ENCODE data around the gene PTHLH. TPM values are rescaled to one million over a fixed set of nuclear protein-coding genes. Genes with fewer than 3 reads are reported as not detected.

Gene PTHLH
- total and polyA plus RNA-seq, 8 donors, result 0.76 to 4.8 (median 3.6) TPM

DNA sequence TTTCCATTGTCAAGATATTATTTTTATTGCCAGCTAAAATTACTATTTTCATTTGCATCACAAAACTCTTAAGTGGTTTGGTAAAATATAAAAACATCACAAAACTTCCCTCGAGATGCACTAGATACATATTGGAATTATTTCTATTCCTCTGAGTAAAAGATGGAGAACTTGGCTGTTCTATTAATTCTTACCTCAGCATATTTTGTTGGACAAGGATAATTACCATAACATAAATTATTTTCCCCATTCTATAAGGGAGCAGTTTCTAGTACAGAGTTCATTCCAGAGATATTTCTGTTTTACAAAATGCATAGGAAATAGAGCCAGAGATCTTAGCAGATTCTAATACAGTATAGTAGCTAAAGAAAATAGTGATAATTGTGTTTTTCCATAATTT lies 42.6 kb upstream of the PTHLH start:
- intact Hi-C loops (cut with DNase I), result no loop called here
- H3K27ac ChIP-seq, result no peak overlapping the region
- TF ChIP-seq CTCF (IDR thresholded peaks at IDR 0.05), result no peak
- no peak overlapping the region for H3K4me3 ChIP-seq
- no peaks in the 10 kb centered on the region for H3K36me3 ChIP-seq
- no peak for DNase-seq
- H3K4me1 ChIP-seq, result no peaks in the 10 kb centered on the region
- H3K9me3 ChIP-seq, result no peaks in the 10 kb centered on the region
- ATAC-seq, result no peak
- no peaks in the 10 kb centered on the region for H3K27me3 ChIP-seq

DNA sequence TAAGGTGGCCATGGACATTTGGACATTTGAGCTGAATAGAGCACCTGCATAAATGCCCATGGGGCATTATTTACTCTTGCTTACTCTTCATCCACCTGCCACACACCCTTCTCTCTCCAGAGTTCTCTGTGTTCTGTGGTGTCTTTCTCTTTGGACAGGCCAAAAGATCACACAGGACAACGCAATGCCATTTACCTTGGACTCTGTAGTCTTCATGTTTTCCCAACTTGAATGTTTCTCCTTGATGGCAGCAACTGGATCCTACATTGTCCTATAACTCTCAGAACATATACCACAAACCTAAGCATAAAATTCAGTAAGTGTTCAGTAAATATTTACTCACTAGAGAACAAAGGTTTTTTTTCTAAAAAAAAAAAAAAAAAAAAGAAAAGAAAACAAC lies 41.7 kb upstream of the PTHLH start:
- TF ChIP-seq CTCF (IDR thresholded peaks at IDR 0.05), result no peak
- Histone ChIP-seq H3K4me1 (no peaks in the 10 kb centered on the region), H3K4me3 (no peak overlapping the region), H3K36me3 (no peaks in the 10 kb centered on the region), H3K9me3 (no peaks in the 10 kb centered on the region), H3K27ac (no peak overlapping the region), H3K27me3 (no peaks in the 10 kb centered on the region)
- ATAC-seq, result no peak
- no peak for DNase-seq
- intact Hi-C loops (cut with DNase I), result no loop called here

DNA sequence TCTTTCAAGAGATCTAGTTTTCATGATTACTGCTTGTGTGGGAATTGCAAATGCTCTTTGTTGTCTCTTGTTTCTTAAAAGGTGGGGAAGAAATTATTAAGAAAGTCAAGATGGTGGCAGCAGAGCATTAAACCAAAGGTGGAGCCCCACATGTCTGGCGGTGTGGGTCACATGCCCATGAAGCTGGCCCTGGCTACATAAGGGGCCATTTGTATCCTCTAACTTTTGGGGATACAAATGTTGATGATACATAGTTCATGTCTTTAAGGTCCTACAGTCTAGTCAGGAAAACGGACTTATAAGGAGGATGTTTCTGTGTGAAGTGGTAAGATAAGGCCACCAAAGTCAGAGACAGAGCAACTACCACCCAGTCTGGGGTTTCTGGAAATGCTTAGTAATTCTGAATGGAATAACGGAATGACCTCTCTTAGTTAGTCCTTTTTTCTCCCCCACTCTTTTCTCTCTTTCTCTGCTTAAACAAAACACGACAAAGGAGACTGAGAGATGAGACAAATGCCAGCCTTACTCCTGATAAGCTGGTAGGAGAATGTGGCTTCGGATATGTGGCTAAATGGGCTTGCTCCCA lies 39.9 kb upstream of the PTHLH start:
- no peaks in the 10 kb centered on the region for H3K27me3 ChIP-seq
- no peak overlapping the region for H3K4me3 ChIP-seq
- intact Hi-C loops (cut with DNase I), result no loop called here
- H3K36me3 ChIP-seq, result no peaks in the 10 kb centered on the region
- TF ChIP-seq CTCF (IDR thresholded peaks at IDR 0.05), result no peak
- no peaks in the 10 kb centered on the region for H3K9me3 ChIP-seq
- H3K27ac ChIP-seq, result no peak overlapping the region
- DNase-seq (no peak), ATAC-seq (no peak)
- no peaks in the 10 kb centered on the region for H3K4me1 ChIP-seq

DNA sequence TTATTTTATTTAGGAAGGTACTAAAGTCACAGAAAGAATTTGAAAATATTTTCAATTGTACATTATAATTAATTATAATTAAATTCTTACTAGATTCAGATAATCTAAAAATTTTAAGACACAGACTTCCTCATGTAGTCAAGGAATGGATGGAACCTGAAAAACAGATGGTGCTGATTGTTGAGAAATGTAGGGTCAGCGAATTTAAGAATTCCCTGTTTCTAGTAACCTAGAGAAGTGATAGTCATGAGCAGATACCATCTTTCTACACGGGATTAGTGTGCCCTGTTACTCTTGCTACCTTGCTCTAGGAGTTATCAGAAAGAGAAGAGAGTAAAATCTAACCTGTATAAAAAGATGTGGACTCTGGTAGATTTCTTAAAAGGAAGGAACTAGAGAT lies 37.5 kb upstream of the PTHLH start:
- no peak for ATAC-seq
- no peak for DNase-seq
- no peak for TF ChIP-seq CTCF (IDR thresholded peaks at IDR 0.05)

DNA sequence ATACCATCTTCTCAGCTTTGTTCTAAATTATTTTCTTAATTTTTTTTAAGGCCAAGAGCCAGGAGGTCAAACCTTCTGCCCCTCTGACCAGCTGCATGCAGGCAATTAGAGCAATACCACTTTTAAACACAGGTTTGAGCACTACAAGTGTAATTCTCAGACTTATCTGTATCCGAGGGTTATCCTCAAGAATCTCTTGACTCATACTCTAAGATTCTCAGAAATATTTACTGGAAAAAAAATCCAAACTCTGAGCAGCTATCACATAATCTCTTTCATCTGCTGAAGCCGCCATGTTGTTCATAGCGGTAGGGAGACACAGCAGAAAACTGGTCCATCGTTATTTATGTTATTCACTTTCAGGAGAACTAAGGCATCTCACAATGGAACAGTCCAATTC lies 27.4 kb upstream of the PTHLH start:
- Histone ChIP-seq H3K9me3 (no peaks in the 10 kb centered on the region), H3K27me3 (no peaks in the 10 kb centered on the region), H3K27ac (no peak overlapping the region), H3K4me1 (no peaks in the 10 kb centered on the region), H3K36me3 (no peaks in the 10 kb centered on the region), H3K4me3 (no peak overlapping the region)
- no peak for TF ChIP-seq CTCF (IDR thresholded peaks at IDR 0.05)
- DNase-seq (no peak), ATAC-seq (no peak)
- intact Hi-C loops (cut with DNase I), result no loop called here

More for the DNA sequence above, 37.5 kb upstream of the PTHLH start:
- H3K27me3 ChIP-seq, result no peaks in the 10 kb centered on the region
- H3K27ac ChIP-seq, result no peak overlapping the region
- H3K4me3 ChIP-seq, result no peak overlapping the region
- H3K9me3 ChIP-seq, result no peaks in the 10 kb centered on the region
- intact Hi-C loops (cut with DNase I), result no loop called here
- H3K4me1 ChIP-seq, result no peaks in the 10 kb centered on the region
- H3K36me3 ChIP-seq, result no peaks in the 10 kb centered on the region

Measured in left lung (tissue), 10 donors.